Measurements from ENCODE around the gene CDC14B.

DNA sequence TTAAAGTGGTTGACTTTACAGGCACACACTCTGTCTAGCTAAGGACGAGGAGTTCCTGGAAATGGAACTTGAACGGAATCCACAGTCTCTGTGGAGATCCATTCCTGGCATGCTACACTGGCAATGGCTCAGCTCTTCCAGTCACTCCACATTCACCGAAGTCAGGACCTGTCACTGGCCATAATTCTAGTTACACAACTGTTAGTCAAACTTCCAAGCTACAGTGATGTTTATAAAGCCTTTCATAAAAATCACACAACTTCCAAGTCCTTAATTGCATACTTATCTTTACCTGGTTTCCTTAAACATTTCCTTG is 15.7 kb downstream of the CDC14B start:
- TF ChIP-seq, protein P1, sequence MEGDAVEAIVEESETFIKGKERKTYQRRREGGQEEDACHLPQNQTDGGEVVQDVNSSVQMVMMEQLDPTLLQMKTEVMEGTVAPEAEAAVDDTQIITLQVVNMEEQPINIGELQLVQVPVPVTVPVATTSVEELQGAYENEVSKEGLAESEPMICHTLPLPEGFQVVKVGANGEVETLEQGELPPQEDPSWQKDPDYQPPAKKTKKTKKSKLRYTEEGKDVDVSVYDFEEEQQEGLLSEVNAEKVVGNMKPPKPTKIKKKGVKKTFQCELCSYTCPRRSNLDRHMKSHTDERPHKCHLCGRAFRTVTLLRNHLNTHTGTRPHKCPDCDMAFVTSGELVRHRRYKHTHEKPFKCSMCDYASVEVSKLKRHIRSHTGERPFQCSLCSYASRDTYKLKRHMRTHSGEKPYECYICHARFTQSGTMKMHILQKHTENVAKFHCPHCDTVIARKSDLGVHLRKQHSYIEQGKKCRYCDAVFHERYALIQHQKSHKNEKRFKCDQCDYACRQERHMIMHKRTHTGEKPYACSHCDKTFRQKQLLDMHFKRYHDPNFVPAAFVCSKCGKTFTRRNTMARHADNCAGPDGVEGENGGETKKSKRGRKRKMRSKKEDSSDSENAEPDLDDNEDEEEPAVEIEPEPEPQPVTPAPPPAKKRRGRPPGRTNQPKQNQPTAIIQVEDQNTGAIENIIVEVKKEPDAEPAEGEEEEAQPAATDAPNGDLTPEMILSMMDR (IDR thresholded peaks at IDR 0.05; ENCODE audit: low read length) = no peak
- no peak for TF ChIP-seq EZH2 (optimal IDR thresholded peaks at IDR 0.05; ENCODE audit: low read depth, low read length)

Data from MM.1S (cell line).